OCI-LY7 (cell line): Measurements from ENCODE around the gene NR2F2.

ENCODE experiments used
- EZH2phosphoT487 ChIP-seq: fragments of 200-600 bp; sonication (generic); IDR thresholded peaks from 2 replicates; pipeline ENCODE4 v1.6.1; 2018; ENCODE audit warnings: low read depth, borderline replicate concordance, mild to moderate bottlenecking, mixed run types, antibody characterized with exemption, low read length, moderate library complexity, mixed read lengths
- TF ChIP-seq, protein P1 (sequence below): fragments of 200-600 bp; sonication (generic); conservative IDR thresholded peaks from 2 replicates; pipeline ENCODE4 v1.5.1; 2014; ENCODE audit warnings: mild to moderate bottlenecking, antibody characterized with exemption, low read length, moderate library complexity, mixed read lengths

DNA sequence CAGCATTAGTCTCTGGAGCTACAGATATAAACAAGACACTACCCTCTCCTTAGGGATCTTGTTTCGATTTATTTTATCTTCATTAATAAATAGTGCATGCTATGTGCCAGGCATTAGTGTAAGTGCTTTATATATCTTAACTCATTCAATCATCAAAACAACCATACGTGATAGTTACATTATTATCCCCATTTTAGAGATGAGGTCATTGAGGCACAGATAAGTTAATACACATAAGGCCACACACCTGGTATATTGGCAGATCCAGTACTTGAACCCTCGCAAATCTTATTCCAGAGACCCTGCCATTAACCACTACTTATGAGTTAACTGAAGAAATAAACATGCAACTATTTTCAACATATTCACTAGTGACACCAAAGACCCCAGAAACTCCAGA is 25.7 kb upstream of the NR2F2 start:
- TF ChIP-seq, protein P1, sequence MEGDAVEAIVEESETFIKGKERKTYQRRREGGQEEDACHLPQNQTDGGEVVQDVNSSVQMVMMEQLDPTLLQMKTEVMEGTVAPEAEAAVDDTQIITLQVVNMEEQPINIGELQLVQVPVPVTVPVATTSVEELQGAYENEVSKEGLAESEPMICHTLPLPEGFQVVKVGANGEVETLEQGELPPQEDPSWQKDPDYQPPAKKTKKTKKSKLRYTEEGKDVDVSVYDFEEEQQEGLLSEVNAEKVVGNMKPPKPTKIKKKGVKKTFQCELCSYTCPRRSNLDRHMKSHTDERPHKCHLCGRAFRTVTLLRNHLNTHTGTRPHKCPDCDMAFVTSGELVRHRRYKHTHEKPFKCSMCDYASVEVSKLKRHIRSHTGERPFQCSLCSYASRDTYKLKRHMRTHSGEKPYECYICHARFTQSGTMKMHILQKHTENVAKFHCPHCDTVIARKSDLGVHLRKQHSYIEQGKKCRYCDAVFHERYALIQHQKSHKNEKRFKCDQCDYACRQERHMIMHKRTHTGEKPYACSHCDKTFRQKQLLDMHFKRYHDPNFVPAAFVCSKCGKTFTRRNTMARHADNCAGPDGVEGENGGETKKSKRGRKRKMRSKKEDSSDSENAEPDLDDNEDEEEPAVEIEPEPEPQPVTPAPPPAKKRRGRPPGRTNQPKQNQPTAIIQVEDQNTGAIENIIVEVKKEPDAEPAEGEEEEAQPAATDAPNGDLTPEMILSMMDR, result no peak
- TF ChIP-seq EZH2phosphoT487, result no peak
